Activated CD8-positive, alpha-beta T cell treated with anti-CD3 and anti-CD28 coated beads for 36 hours (primary cell): Measurements from ENCODE around the gene ACSF3. TPM values are rescaled to one million over a fixed set of nuclear protein-coding genes. Genes with fewer than 3 reads are reported as not detected.

Source experiments
- ATAC-seq: fragments of 200-7000 bp; cut with Tn5 transposase; one replicate; pipeline ENCODE4 v1.10.0; 2021; ENCODE audit warnings: mild to moderate bottlenecking, moderate library complexity
- CTCF ChIA-PET: fragments of 350-600 bp; sonication (Branson Sonifier 250); formaldehyde crosslinking; loops from one replicate; lab custom pipeline; 2021; ENCODE audit warnings: antibody characterized with exemption; lab: Charles Lee
- POLR2A ChIA-PET: fragments of 350-600 bp; sonication (Branson Sonifier 250); formaldehyde crosslinking; loops from one replicate; lab custom pipeline; 2021; ENCODE audit warnings: antibody characterized with exemption; lab: Charles Lee
- DNase-seq: peaks from one replicate; pipeline ENCODE4 v3.0.0-alpha.2; 2020
- H3K27ac Mint-ChIP-seq: one replicate; pipeline ENCODE4 v1.8.0; 2021; ENCODE audit warnings: mild to moderate bottlenecking, mixed read lengths
- H3K27me3 Mint-ChIP-seq: one replicate; pipeline ENCODE4 v1.8.0; 2021; ENCODE audit warnings: mixed read lengths
- H3K36me3 Mint-ChIP-seq: one replicate; pipeline ENCODE4 v1.8.0; 2021; ENCODE audit warnings: low read depth, mixed read lengths
- H3K4me1 Mint-ChIP-seq: one replicate; pipeline ENCODE4 v1.8.0; 2021; ENCODE audit warnings: low read depth, mixed read lengths
- H3K4me3 Mint-ChIP-seq: one replicate; pipeline ENCODE4 v1.8.0; 2021; ENCODE audit warnings: mild to moderate bottlenecking, moderate library complexity, mixed read lengths
- H3K9me3 Mint-ChIP-seq: one replicate; pipeline ENCODE4 v1.8.0; 2021; ENCODE audit warnings: mixed read lengths
- intact Hi-C: fragments of 100-400 bp; cut with micrococcal nuclease; formaldehyde crosslinking; loops from one replicate; pipeline ENCODE4 v1.10.0; 2022
- total RNA-seq, 2 experiments: library from RNA; stranded (reverse); gene quantifications; one replicate each; pipeline ENCODE4 v1.2.3, GENCODE V29; 2021
- TF ChIP-seq, protein P1 (sequence below): fragments of 200-600 bp; IDR thresholded peaks from one replicate; pipeline ENCODE4 v1.8.0; 2022; ENCODE audit warnings: antibody characterized with exemption, mild to moderate bottlenecking

ACSF3 gene
- total RNA-seq, 2 experiments from 2014 or later = 44.6 to 45.9 TPM

DNA sequence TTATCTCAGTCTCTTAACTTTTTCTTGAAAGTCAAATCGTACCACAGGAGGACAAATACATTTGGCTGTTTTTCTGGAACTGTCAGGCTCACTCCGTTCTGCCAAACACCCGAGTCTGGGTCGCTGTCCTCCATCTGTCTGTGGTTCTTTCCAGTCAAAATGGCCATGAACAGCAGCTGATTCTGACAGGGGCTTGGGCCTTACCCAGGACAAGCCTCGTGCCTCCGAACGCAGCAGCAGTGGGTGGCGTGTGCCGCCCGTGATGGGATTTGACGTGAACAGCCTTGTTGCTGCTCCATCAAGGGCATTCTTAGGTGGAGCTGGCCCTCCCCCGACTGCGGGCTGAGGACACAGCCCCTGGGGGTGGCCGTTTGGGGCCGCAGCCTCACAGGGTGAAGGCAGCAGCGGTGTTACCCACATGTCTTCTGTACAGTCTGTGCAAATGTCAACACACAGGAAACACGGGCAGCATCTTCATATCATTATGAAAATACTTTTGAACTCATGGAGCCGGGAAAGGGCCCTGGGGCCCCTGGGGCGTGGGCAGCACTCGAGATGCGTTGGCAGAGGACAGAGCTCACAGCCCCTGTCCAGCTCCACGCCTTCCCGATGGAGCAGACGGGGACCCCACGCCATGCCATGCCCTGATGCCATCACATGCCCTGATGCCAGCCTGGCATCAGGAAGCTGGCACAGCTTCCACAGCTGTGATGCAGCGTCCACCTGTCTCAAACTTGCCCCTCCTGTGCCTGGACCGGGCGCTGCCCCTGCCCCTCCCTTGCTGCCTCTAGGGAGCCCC is 8.6 kb upstream of the ACSF3 start:
- intact Hi-C loops = no loop called here
- no peak for DNase-seq
- CTCF ChIA-PET = no interaction called here
- peaks cover 5% of the 10 kb centered on the region for H3K27me3 Mint-ChIP-seq
- H3K4me3 Mint-ChIP-seq = no peak overlapping the region
- no peaks in the 10 kb centered on the region for H3K36me3 Mint-ChIP-seq
- POLR2A ChIA-PET = interaction anchor here (1.9 kb wide), 1 partner anchor 12 kb away, joined by 7 read pairs; no protein-coding TSS in a partner anchor
- TF ChIP-seq, protein P1, sequence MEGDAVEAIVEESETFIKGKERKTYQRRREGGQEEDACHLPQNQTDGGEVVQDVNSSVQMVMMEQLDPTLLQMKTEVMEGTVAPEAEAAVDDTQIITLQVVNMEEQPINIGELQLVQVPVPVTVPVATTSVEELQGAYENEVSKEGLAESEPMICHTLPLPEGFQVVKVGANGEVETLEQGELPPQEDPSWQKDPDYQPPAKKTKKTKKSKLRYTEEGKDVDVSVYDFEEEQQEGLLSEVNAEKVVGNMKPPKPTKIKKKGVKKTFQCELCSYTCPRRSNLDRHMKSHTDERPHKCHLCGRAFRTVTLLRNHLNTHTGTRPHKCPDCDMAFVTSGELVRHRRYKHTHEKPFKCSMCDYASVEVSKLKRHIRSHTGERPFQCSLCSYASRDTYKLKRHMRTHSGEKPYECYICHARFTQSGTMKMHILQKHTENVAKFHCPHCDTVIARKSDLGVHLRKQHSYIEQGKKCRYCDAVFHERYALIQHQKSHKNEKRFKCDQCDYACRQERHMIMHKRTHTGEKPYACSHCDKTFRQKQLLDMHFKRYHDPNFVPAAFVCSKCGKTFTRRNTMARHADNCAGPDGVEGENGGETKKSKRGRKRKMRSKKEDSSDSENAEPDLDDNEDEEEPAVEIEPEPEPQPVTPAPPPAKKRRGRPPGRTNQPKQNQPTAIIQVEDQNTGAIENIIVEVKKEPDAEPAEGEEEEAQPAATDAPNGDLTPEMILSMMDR = no peak
- H3K9me3 Mint-ChIP-seq = no peaks in the 10 kb centered on the region
- H3K4me1 Mint-ChIP-seq = no peaks in the 10 kb centered on the region
- no peak for ATAC-seq
- no peak overlapping the region for H3K27ac Mint-ChIP-seq

DNA sequence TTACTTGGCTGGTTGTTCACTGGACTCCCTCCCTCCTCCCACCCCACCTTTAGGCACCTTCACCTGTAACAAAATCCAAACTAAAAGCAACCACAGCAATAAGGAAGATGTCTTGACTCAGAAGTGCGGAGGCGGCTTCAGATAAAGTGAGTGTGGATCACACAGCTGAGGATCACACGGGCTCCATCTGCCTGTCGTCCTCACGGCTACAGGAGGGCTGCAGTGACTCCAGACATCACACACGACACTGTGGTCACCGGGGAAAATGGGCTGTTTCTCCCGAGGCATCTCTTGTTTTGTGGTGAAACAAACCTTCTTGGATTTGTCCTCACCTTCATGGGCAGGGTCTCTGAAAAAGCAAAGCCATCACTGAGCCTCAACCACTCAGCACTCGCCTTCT is 7.9 kb upstream of the ACSF3 start:
- TF ChIP-seq, protein P1 = no peak

DNA sequence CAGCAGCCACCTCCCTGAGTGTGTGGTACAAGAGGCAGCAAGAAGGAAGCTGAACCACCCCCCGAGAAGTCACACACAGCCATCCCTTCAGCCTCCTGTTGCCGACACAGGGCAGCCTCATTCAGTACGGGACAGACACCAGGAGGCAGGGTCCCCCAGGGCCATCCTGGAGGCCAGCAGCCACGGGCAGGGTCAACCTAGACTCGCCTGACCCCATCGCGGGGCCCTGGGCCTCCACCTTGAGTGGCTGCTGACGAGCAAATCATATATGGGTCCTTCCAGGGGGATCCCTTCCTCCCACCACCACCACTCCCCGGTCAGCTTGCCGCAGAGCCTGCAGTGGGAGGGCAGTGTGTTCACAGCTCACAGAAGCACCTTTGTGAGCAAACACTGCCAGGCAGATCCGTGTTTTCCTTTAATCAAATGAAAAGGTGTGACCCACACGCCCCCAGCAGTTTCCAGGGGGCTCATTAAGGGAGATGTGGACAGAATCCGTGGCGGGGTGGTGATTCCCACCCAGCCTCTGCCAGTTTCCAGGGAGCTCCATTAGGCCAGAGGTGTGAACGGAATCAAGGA is 5.6 kb upstream of the ACSF3 start:
- Mint-ChIP-seq H3K9me3 (no peaks in the 10 kb centered on the region), H3K4me1 (no peaks in the 10 kb centered on the region), H3K27me3 (peaks cover 5% of the 10 kb centered on the region), H3K27ac (no peak overlapping the region), H3K4me3 (no peak overlapping the region), H3K36me3 (no peaks in the 10 kb centered on the region)
- intact Hi-C loops = no loop called here
- TF ChIP-seq, protein P1 = no peak
- ATAC-seq (no peak), DNase-seq (no peak)
- ChIA-PET CTCF (no interaction called here), POLR2A (no interaction called here)

More for the DNA sequence above, 7.9 kb upstream of the ACSF3 start:
- intact Hi-C loops = no loop called here
- ChIA-PET CTCF (no interaction called here), POLR2A (interaction anchor here (1.9 kb wide), 1 partner anchor 11 kb away, joined by 7 read pairs; no protein-coding TSS in a partner anchor)
- H3K36me3 Mint-ChIP-seq = no peaks in the 10 kb centered on the region
- DNase-seq (no peak), ATAC-seq (no peak)
- H3K27me3 Mint-ChIP-seq = peaks cover 5% of the 10 kb centered on the region
- no peaks in the 10 kb centered on the region for H3K4me1 Mint-ChIP-seq
- H3K9me3 Mint-ChIP-seq = no peaks in the 10 kb centered on the region
- no peak overlapping the region for H3K4me3 Mint-ChIP-seq
- H3K27ac Mint-ChIP-seq = no peak overlapping the region

DNA sequence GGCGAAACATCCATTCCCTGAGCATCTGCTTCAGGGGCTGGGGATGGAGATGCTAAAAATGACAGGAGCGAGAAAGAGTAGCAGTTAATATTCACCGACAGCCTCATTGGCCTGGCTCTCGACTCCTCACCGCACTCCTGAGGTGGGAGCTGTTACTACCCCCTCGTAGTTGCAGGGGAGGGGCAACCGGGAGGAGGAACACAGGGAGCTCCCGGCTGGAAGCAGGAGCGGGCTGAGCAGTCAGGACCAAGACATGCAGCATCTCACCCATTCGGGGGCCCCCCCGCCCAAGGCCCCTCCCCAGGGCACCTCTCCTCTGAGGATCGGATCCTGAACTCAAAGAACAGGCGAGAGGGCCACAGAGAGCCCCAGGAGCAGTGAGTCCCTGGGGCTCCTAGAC is 4.5 kb upstream of the ACSF3 start:
- H3K27ac Mint-ChIP-seq = no peak overlapping the region
- POLR2A ChIA-PET = no interaction called here
- CTCF ChIA-PET = no interaction called here
- TF ChIP-seq, protein P1 = no peak
- H3K4me1 Mint-ChIP-seq = no peaks in the 10 kb centered on the region
- peaks cover under 1% of the 10 kb centered on the region for H3K36me3 Mint-ChIP-seq
- DNase-seq (no peak), ATAC-seq (no peak)
- peaks cover 5% of the 10 kb centered on the region for H3K27me3 Mint-ChIP-seq
- H3K9me3 Mint-ChIP-seq = no peaks in the 10 kb centered on the region
- no peak overlapping the region for H3K4me3 Mint-ChIP-seq
- intact Hi-C loops = no loop called here

DNA sequence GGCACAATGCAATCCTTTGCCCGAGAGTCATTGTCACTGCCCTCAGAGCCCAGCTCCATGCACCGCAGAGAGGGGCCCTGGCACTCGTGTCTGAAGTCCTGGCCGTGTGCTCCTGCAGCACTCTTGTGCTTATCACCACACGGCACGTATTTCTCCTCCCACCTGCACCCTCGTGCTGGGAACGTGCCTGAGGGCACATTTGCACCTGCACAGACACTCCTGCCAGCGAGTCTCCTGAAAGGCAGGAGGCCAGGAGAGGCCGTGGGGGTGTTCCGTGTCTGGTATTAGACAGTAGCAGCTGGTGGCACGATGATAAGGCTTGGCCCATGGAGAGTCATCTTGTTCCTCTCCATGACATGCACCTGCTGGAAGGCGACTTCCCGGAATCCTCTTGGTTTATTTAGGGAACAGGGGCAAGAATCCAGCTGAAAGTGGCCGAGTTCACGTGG is 3.4 kb upstream of the ACSF3 start:
- DNase-seq (no peak), ATAC-seq (no peak)
- intact Hi-C loops = loop anchor here (10.0 kb wide), 2 partner anchors 65 to 145 kb away; no protein-coding TSS in a partner anchor
- Mint-ChIP-seq H3K27me3 (peaks cover 5% of the 10 kb centered on the region), H3K27ac (no peak overlapping the region), H3K4me1 (peaks cover 6% of the 10 kb centered on the region), H3K36me3 (peaks cover 3% of the 10 kb centered on the region), H3K4me3 (no peak overlapping the region), H3K9me3 (no peaks in the 10 kb centered on the region)
- ChIA-PET POLR2A (no interaction called here), CTCF (no interaction called here)
- TF ChIP-seq, protein P1 = no peak
